Motor neuron (in vitro differentiated cells): ENCODE results near the gene CYP39A1. TPM values are rescaled to one million over a fixed set of nuclear protein-coding genes. Genes with fewer than 3 reads are reported as not detected.

Source experiments
- ATAC-seq, 8 experiments: fragments of 200-7000 bp; cut with Tn5 transposase; replicated peaks in 6 of 8; 2 replicates each; pipeline ENCODE4 v1.8.0; 2021; ENCODE audit warnings: mild to moderate bottlenecking in 8 of 8, moderate library complexity in 8 of 8
- H3K27ac ChIP-seq, 2 donors: fragments of 250-450 bp; sonication (Bioruptor Pico); 2 replicates each; pipeline ENCODE4 v1.9.0; 2021; ENCODE audit warnings: antibody characterized with exemption in 2 of 2, mild to moderate bottlenecking in 2 of 2, moderate library complexity in 1 of 2
- H3K4me1 ChIP-seq, 2 donors: fragments of 250-450 bp; sonication (Bioruptor Pico); replicated peaks in 1 of 2; 2 replicates each; pipeline ENCODE4 v1.6.1; 2021; ENCODE audit warnings: antibody characterized with exemption in 2 of 2, mild to moderate bottlenecking in 2 of 2, moderate library complexity in 1 of 2
- H3K4me3 ChIP-seq, 5 donors: fragments of 250-450 bp; sonication (Bioruptor Pico); 2 replicates each; pipeline ENCODE4 v1.9.0; 2021; ENCODE audit warnings: antibody characterized with exemption in 5 of 5, mild to moderate bottlenecking in 5 of 5, moderate library complexity in 4 of 5
- WGBS, 10 experiments: fragments of 450-650 bp; shearing (Covaris generic); methylation state at CpG; one replicate each; pipeline ENCODE4 v1.0.0; 2022; 5-methylcytosine and 5-hydroxymethylcytosine counted together
- in situ Hi-C, 9 experiments: fragments of 400-800 bp; cut with MboI; loops; one replicate each; pipeline ENCODE4 v1.15.0; 2021; ENCODE audit warnings: low sequenced_read_pairs in 9 of 9, low pct_unique_long_range_greater_than_20kb in 2 of 9; ENCODE audit not compliant: unreplicated experiment in 9 of 9
- total RNA-seq, 8 experiments: library from RNA; unstranded; fragments of 300-600 nt; gene quantifications; 2 replicates each; pipeline versions ENCODE4 v1.2.3 to v1.2.4, GENCODE V29; 2022

The CYP39A1 gene
- total RNA-seq, 8 experiments from 2014 or later = 0.83 to 17.3 (median 4.2) TPM

- Histone ChIP-seq H3K27ac (no peak overlapping the region), H3K4me3 (no peak overlapping the region), H3K4me1 (no peaks in the 10 kb centered on the region)
- in situ Hi-C loops = no loop called here
- 11 to 100% (median 80%) methylated on average over 1 to 3 of the region's 3 CpGs; no CpG with 5 or more reads in 1 of the 10 experiments for WGBS, 10 experiments
- ATAC-seq = no peak
Measured at GRCh38 chr6:46565531-46565930, 87.1 kb downstream of the CYP39A1 start.

- ATAC-seq = no peak
- Histone ChIP-seq H3K4me1 (no peaks in the 10 kb centered on the region), H3K4me3 (no peak overlapping the region), H3K27ac (no peak overlapping the region)
- whole genome bisulfite sequencing, 10 experiments = 54 to 100% (median 90%) methylated on average over 1 of the region's 1 CpG; no CpG with 5 or more reads in 3 of the 10 experiments
- in situ Hi-C loops = no loop called here
Measured at GRCh38 chr6:46563924-46564323, 88.7 kb downstream of the CYP39A1 start.

- 33 to 100% (median 82%) methylated on average over 1 to 4 of the region's 4 CpGs; no CpG with 5 or more reads in 1 of the 10 experiments for WGBS, 10 experiments
- H3K27ac ChIP-seq = no peak overlapping the region
Measured at GRCh38 chr6:46556053-46556452, 96.6 kb downstream of the CYP39A1 start.

GRCh38 chr6:46555129-46555528, 97.5 kb downstream of the CYP39A1 start:
- peak in 1 of 8 experiments; percentile 21 for ATAC-seq
- Histone ChIP-seq H3K4me3 (no peak overlapping the region), H3K27ac (no peak overlapping the region), H3K4me1 (no peaks in the 10 kb centered on the region)
- 0 to 57% (median 30%) methylated on average over 1 of the region's 1 CpG; no CpG with 5 or more reads in 4 of the 10 experiments for WGBS, 10 experiments
- in situ Hi-C loops = no loop called here

More at GRCh38 chr6:46556053-46556452, 96.6 kb downstream of the CYP39A1 start:
- no peak for ATAC-seq
- H3K4me1 ChIP-seq = no peaks in the 10 kb centered on the region
- in situ Hi-C loops = no loop called here
- no peak overlapping the region for H3K4me3 ChIP-seq

GRCh38 chr6:46549155-46549554, 103.5 kb downstream of the CYP39A1 start:
- in situ Hi-C loops = no loop called here
- H3K4me1 ChIP-seq = no peaks in the 10 kb centered on the region
- ATAC-seq = peak in 5 of 8 experiments; percentile 65 to 82 (median 79)
- no peak overlapping the region for H3K4me3 ChIP-seq
- H3K27ac ChIP-seq = no peak overlapping the region

GRCh38 chr6:46541556-46541955, 111.1 kb downstream of the CYP39A1 start:
- in situ Hi-C loops = no loop called here
- 0 to 100% (median 43%) methylated on average over 1 to 2 of the region's 3 CpGs; no CpG with 5 or more reads in 4 of the 10 experiments for WGBS, 10 experiments
- Histone ChIP-seq H3K4me1 (no peaks in the 10 kb centered on the region), H3K27ac (no peak overlapping the region), H3K4me3 (no peak overlapping the region)
- no peak for ATAC-seq

GRCh38 chr6:46539866-46540265, 112.8 kb downstream of the CYP39A1 start:
- Histone ChIP-seq H3K4me3 (no peak overlapping the region), H3K27ac (no peak overlapping the region), H3K4me1 (no peaks in the 10 kb centered on the region)
- in situ Hi-C loops = no loop called here
- ATAC-seq = no peak
- 40 to 94% (median 77%) methylated on average over 1 to 2 of the region's 2 CpGs; no CpG with 5 or more reads in 2 of the 10 experiments for WGBS, 10 experiments

GRCh38 chr6:46538800-46539480, 113.7 kb downstream of the CYP39A1 start:
- in situ Hi-C loops = no loop called here
- Histone ChIP-seq H3K27ac (no peak overlapping the region), H3K4me1 (no peaks in the 10 kb centered on the region), H3K4me3 (no peak overlapping the region)
- ATAC-seq = no peak
- WGBS, 10 experiments = 0 to 83% (median 50%) methylated on average over 1 to 6 of the region's 6 CpGs

GRCh38 chr6:46530896-46531295, 121.7 kb downstream of the CYP39A1 start:
- H3K4me3 ChIP-seq = no peak overlapping the region
- no peaks in the 10 kb centered on the region for H3K4me1 ChIP-seq
- 50 to 100% (median 89%) methylated on average over 1 to 3 of the region's 3 CpGs; no CpG with 5 or more reads in 1 of the 10 experiments for WGBS, 10 experiments
- in situ Hi-C loops = no loop called here
- no peak overlapping the region for H3K27ac ChIP-seq
- ATAC-seq = no peak

- in situ Hi-C loops = no loop called here
- Histone ChIP-seq H3K4me1 (no peaks in the 10 kb centered on the region), H3K4me3 (no peak overlapping the region), H3K27ac (no peak overlapping the region)
- no peak for ATAC-seq
- WGBS, 10 experiments = 20 to 93% (median 67%) methylated on average over 1 to 3 of the region's 3 CpGs; no CpG with 5 or more reads in 3 of the 10 experiments
Measured at GRCh38 chr6:46528961-46529750, 123.5 kb downstream of the CYP39A1 start.

GRCh38 chr6:46526607-46527006, 126.0 kb downstream of the CYP39A1 start:
- in situ Hi-C loops = no loop called here

GRCh38 chr6:46525583-46525982, 127.0 kb downstream of the CYP39A1 start:
- no peak overlapping the region for H3K27ac ChIP-seq
- no peaks in the 10 kb centered on the region for H3K4me1 ChIP-seq
- in situ Hi-C loops = no loop called here
- no peak overlapping the region for H3K4me3 ChIP-seq
- no peak for ATAC-seq

More at GRCh38 chr6:46526607-46527006, 126.0 kb downstream of the CYP39A1 start:
- ATAC-seq = no peak
- Histone ChIP-seq H3K4me3 (no peak overlapping the region), H3K4me1 (no peaks in the 10 kb centered on the region), H3K27ac (no peak overlapping the region)
- 49 to 100% (median 88%) methylated on average over 1 to 2 of the region's 2 CpGs; no CpG with 5 or more reads in 3 of the 10 experiments for WGBS, 10 experiments

GRCh38 chr6:46521464-46521971, 131.1 kb downstream of the CYP39A1 start:
- Histone ChIP-seq H3K27ac (no peak overlapping the region), H3K4me3 (no peak overlapping the region), H3K4me1 (no peaks in the 10 kb centered on the region)
- in situ Hi-C loops = no loop called here
- no peak for ATAC-seq
